ENCODE measurements around the gene LMCD1. TPM values are rescaled to one million over a fixed set of nuclear protein-coding genes. Genes with fewer than 3 reads are reported as not detected.
A peak's percentile ranks its signal among the peaks of the same experiment; 100 is the strongest.

Gene LMCD1
- total and polyA plus RNA-seq, 8 donors: 67.0 to 86.4 (median 79.6) TPM

- Histone ChIP-seq H3K27me3 (no peaks in the 10 kb centered on the region), H3K36me3 (no peaks in the 10 kb centered on the region), H3K27ac (no peak overlapping the region), H3K4me3 (no peak overlapping the region), H3K9me3 (no peaks in the 10 kb centered on the region), H3K4me1 (no peaks in the 10 kb centered on the region)
- DNase-seq (no peak), ATAC-seq (no peak)
- intact Hi-C loops (cut with DNase I): no loop called here
- TF ChIP-seq CTCF (IDR thresholded peaks at IDR 0.05): no peak
Measured at GRCh38 chr3:8460050-8460708, 41.4 kb upstream of the LMCD1 start.

GRCh38 chr3:8460815-8461456, 40.7 kb upstream of the LMCD1 start:
- intact Hi-C loops (cut with DNase I): no loop called here
- Histone ChIP-seq H3K36me3 (no peaks in the 10 kb centered on the region), H3K27me3 (no peaks in the 10 kb centered on the region), H3K27ac (no peak overlapping the region), H3K4me3 (no peak overlapping the region), H3K4me1 (no peaks in the 10 kb centered on the region), H3K9me3 (no peaks in the 10 kb centered on the region)
- no peak for DNase-seq
- ATAC-seq: peak; percentile 12
- TF ChIP-seq CTCF (IDR thresholded peaks at IDR 0.05): no peak

- ATAC-seq: no peak
- Histone ChIP-seq H3K36me3 (no peaks in the 10 kb centered on the region), H3K9me3 (no peaks in the 10 kb centered on the region), H3K27ac (no peak overlapping the region), H3K27me3 (no peaks in the 10 kb centered on the region), H3K4me1 (no peaks in the 10 kb centered on the region), H3K4me3 (no peak overlapping the region)
- no peak for TF ChIP-seq CTCF (IDR thresholded peaks at IDR 0.05)
- intact Hi-C loops (cut with DNase I): no loop called here
- DNase-seq: no peak
Measured at GRCh38 chr3:8464668-8465067, 37.0 kb upstream of the LMCD1 start.

- no peak overlapping the region for H3K27ac ChIP-seq
- TF ChIP-seq CTCF (IDR thresholded peaks at IDR 0.05): no peak
- ATAC-seq (no peak), DNase-seq (no peak)
- H3K4me1 ChIP-seq: peaks cover 0 to 5% of the 10 kb centered on the region in 2 donors
- no peak overlapping the region for H3K4me3 ChIP-seq
- no peaks in the 10 kb centered on the region for H3K36me3 ChIP-seq
- no peaks in the 10 kb centered on the region for H3K27me3 ChIP-seq
- H3K9me3 ChIP-seq: no peaks in the 10 kb centered on the region
- intact Hi-C loops (cut with DNase I): no loop called here
Measured at GRCh38 chr3:8466526-8466925, 35.1 kb upstream of the LMCD1 start.

- peak; percentile 74 for ATAC-seq
- H3K27ac ChIP-seq: no peak overlapping the region
Measured at GRCh38 chr3:8470801-8471200, 30.8 kb upstream of the LMCD1 start.

More at GRCh38 chr3:8470801-8471200, 30.8 kb upstream of the LMCD1 start:
- Histone ChIP-seq H3K4me3 (no peak overlapping the region), H3K36me3 (no peaks in the 10 kb centered on the region), H3K27me3 (no peaks in the 10 kb centered on the region), H3K4me1 (peaks cover 0 to 5% of the 10 kb centered on the region in 2 donors), H3K9me3 (no peaks in the 10 kb centered on the region)
- no peak for TF ChIP-seq CTCF (IDR thresholded peaks at IDR 0.05)
- DNase-seq: peak in 1 of 4 donors; percentile 54
- intact Hi-C loops (cut with DNase I): no loop called here
